ENCODE results near the gene CCL5.

Gene CCL5

DNA sequence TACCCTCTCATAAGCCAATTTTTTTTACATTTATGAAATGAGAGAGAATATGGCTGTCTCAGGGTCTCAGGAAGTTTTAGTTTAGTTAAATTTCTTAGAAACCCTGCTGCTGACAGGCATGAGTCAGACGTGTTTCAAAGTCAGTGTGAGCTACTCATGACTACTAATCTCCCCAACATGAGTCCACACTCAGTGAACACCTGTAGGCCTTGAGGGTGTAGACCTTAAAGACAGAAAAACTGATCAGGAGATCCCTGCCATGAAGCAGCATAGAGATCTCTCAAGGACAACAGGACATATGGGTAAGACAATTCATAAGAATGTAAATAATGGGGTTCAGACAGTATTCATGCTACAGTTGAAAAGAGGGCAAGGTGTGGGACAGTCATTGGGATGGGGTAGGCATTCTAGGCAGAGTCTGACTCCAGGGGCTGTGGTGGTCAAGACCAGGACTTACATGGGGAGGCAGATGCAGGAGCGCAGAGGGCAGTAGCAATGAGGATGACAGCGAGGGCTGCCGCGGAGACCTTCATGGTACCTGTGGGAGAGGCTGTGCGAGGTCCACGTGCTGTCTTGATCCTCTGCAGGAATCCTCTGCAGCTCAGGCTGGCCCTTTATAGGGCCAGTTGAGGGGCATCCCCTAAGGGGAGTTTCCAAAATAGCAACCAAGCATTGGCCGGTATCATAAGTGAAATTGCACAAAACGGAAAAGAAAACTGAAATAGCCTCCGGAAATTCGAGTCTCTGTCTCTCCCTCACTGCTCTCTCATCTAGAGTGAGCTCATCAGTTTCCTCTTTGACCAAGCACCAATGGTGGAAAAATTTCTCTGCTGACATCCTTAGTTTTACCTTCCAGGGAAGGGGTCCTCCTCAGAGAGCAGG lies at the start of gene CCL5:
Gene CCL5 (minus strand): TSS at position 588 of the 882 bp plus-strand sequence.
- peak; percentile 92 for DNase-seq

- DNase-seq = no peak
Measured at GRCh38 chr17:35927714-35928113, 47.6 kb upstream of the CCL5 start.

DNA sequence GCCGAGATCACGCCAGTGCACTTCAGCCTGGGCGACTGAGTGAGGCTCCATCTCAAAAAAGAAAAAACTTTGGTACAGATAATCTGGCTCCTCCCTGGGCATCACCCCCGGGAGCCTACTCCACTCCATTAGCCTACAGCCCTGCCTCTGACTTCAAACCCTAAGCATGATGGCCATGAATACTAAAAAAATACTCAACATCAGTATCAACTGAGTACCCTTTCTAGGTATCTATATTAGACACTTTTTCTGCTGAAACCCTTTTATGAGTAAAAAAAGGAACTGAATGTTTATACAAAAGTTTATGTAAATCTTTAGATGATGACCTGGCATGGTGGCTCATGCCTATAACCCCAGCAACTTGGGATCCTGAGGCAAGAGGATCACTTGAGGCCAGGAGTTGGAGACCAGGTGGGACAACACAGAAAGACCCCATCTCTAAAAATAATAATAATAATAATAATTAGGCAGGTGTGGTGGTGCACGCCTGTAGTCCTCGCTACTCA lies 43.5 kb upstream of the CCL5 start:
- DNase-seq = no peak

- no peak for DNase-seq
Measured at GRCh38 chr17:35920229-35920628, 40.1 kb upstream of the CCL5 start.

GRCh38 chr17:35918665-35919064 lies 38.5 kb upstream of the CCL5 start:
- DNase-seq = no peak

GRCh38 chr17:35917519-35918213 lies 37.5 kb upstream of the CCL5 start:
- no peak for DNase-seq

- no peak for DNase-seq
Measured at GRCh38 chr17:35915153-35915964, 35.2 kb upstream of the CCL5 start.

DNA sequence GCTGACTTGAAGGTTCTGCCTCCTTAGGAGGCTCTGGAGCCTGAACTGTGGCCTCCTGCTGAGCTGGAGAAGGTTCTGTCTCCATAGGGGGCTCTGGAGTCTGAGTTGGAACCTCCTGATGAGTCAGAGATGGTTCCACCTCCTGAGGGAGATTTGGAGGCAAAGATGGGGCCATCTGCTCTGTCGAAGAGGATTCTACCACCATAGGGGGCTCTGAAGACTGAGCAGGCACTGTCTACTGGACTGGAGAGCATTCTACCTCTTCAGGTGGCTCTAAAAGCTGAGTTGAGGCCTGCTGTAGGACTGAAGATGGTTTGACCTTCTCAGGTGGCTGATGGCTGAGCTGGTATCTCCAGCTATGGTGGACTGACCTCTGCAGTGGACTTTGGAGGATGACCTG lies 34.2 kb upstream of the CCL5 start:
- no peak for DNase-seq

DNA sequence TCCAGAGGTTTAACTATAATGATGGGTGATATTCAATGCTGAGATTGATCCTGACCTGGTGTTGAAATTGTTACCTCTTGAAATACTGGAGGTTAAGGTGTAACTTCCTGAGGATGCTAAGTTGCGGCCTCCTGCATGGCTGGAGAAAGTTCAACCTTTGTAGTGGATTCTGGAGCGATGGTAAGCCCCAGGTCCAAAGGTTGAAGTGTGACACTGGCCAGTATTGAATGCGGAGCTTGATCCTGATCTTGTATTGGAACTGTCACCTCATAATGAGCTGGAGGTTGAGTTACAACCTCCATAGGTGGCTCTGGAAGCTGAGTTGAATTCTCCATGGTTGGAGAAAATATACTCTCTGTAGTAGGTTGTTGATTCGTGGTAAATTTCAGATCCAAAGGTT lies 33.4 kb upstream of the CCL5 start:
- no peak for DNase-seq

- no peak for DNase-seq
Measured at GRCh38 chr17:35912942-35913341, 32.8 kb upstream of the CCL5 start.

GRCh38 chr17:35912339-35912912 lies 32.3 kb upstream of the CCL5 start:
- no peak for DNase-seq

GRCh38 chr17:35909408-35909807 lies 29.2 kb upstream of the CCL5 start:
- no peak for DNase-seq

DNA sequence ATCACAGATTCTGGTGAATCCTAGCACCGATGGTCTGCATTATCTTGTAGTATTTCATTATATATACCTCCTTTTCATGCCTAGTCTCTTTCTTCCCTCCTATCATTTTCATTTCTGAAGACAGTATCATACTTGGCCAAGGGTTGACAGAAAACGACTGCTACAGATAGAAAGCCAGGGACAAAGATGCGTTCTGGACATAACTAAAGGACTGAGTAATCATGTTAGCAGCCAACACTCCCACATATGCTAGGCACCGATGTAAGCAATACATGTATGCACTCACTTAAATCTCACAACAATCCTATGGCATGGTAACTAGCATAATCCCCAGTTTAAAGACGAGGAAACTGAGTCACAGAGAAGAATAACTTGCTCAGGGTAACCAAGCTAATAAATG lies 27.5 kb upstream of the CCL5 start:
- no peak for DNase-seq

DNA sequence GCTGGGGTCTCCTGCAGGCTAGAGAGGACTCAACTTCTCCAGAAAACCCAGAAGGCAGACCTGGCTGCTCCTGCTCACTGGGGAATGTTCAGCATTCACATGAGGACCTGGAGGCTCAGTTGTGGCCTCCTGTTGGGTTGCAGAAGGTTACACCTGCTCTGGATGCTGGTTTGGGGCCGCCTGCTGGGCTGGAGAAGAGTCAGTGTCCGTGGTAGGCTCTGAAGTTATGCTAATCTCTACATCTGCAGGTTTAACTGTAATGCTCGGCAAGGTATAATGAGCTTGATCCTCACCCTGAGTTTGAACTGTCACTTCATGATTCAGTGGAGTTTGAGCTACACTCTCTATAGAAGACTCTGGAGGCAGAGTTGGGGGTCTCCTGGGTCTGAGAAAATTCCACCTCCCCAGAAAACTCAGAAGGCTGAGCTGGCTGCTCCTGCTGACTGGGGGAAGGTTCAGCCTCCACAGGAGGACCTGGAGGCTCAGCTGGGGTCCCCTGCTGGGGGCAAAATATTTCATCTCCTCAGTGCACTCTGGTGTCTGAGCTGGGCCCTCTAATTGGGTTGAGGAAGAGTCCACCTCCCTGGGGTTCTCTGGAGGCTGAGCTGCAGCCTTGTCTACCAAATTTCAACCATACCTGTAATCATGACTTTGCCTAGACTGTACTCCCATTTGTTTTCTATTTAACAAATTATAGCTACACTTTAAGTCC lies 26.9 kb upstream of the CCL5 start:
- DNase-seq = no peak

DNA sequence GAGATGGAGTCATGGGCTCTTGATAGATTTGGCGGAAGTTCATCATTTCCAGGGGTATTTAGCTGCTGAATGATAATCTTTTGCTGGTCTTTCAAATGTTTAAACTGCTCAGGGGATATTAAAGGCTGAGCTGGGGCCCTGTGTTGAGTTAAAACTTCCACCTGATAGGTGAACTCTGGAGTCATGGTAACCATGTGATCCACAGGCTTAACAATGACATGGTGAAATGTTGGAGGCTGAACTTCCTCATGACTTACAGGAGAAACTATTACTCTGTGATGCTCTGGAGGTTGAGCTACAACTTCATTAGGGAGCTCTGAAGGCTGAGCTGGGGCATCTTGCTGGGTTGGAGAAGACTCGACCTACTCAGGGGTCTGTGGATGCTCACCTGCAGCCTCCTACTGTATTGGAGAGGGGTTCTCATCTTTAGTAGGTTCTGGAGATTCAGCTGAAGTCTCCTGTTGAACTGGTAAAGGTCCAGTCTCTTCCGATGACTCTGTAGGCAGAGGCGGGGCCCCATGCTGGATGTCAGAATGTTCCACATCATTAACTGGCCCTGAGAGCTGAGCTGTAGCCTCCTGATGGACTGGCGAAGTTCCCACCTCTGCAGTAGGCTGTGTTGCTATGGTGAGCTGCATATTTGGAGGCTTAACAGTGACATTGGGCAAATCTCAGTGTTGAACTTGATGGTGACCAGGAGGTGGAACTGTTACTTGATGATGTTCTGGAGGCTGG lies 26.2 kb upstream of the CCL5 start:
- no peak for DNase-seq

GRCh38 chr17:35903451-35903850 lies 23.3 kb upstream of the CCL5 start:
- DNase-seq = no peak

DNA sequence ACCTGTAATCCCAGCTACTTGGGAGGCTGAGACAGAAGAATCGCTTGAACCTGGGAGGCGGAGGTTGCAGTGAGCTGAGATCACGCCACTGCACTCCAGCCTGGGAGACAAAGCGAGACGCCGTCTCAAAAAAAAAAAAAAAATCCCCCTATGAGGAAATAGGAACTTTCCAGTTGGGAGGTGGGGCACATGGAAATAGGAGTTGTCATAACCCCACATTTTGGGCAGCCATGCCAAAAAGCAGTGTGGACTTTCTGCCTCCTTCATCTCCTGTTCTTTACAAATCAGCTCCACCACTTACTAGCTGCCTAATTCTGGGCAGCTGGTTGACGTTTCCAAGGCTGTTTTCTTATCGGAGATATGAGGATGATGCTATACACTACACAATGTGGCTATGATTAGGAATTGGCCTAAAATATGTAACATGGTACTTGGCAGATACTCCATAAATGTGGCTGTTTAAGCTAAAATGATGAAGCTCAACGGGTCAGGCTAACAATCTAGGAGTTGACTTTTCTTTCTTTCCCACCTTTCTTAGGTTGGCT lies 21.5 kb upstream of the CCL5 start:
- DNase-seq = no peak

DNA sequence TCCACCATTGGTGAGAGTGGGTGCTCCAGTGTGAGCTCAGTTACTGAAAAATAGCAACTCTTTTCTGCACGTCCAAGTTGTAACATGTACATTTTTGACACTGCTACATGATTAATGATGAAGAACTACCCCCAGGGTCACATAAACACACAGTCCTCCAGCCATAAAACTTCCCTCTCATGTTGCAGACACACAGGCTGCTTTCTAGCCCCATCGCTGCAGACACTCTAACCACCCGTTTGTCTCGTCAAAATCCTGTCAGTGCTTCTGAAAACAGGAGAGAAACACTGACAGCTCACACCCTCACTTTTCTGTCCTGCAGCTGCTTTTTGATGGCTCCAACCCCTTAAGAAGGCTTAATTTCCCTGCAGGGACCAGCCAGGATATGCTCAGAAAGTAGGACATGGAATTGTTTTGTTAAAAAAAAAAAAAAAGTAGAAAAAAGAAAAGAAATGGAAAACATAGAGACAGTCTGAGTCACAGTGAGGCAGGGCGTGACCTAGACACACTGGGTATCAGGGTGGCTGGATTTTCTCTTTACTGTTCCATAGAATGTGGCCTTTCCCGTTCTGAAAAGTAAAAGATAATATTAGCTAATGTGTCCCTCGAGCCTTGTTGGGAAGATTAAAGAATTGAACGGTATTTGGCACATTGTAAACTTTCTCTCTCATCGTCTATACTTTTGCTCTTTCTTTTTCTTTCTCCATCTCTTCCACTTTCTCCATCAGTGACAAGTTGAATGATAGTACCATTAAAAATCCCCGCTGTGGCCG lies 20.7 kb upstream of the CCL5 start:
- DNase-seq = no peak

- no peak for DNase-seq
Measured at GRCh38 chr17:35900280-35900679, 20.1 kb upstream of the CCL5 start.
